HepG2 (cell line): ENCODE data around the gene EPHA2.

ENCODE experiments used
- ARNT ChIP-seq: fragments of 450-650 bp; IDR thresholded peaks from 2 replicates; pipeline ENCODE4 v1.6.1; 2017
- CBFB ChIP-seq: sonication (generic); formaldehyde crosslinking; IDR thresholded peaks from 2 replicates; pipeline ENCODE4 v1.4.0; 2020; ENCODE audit warnings: missing genetic modification reagents
- HNRNPLL ChIP-seq: fragments of 200-400 bp; formaldehyde crosslinking; IDR thresholded peaks from 2 replicates; pipeline ENCODE4 v1.6.1; 2017; ENCODE audit warnings: mild to moderate bottlenecking, low read depth, low read length; ENCODE audit not compliant: poor library complexity, severe bottlenecking
- ZNF138 ChIP-seq: sonication (generic); formaldehyde crosslinking; IDR thresholded peaks from 2 replicates; pipeline ENCODE4 v1.5.0; 2020; ENCODE audit warnings: mild to moderate bottlenecking, low read depth, missing genetic modification reagents
- ZNF232 ChIP-seq: sonication (generic); formaldehyde crosslinking; IDR thresholded peaks from 2 replicates; pipeline ENCODE4 v1.4.0; 2020; ENCODE audit warnings: missing genetic modification reagents, borderline replicate concordance
- TF ChIP-seq, protein P1 (sequence below): IDR thresholded peaks from 2 replicates; pipeline ENCODE4 v1.6.1; 2016; ENCODE audit warnings: low read depth

DNA sequence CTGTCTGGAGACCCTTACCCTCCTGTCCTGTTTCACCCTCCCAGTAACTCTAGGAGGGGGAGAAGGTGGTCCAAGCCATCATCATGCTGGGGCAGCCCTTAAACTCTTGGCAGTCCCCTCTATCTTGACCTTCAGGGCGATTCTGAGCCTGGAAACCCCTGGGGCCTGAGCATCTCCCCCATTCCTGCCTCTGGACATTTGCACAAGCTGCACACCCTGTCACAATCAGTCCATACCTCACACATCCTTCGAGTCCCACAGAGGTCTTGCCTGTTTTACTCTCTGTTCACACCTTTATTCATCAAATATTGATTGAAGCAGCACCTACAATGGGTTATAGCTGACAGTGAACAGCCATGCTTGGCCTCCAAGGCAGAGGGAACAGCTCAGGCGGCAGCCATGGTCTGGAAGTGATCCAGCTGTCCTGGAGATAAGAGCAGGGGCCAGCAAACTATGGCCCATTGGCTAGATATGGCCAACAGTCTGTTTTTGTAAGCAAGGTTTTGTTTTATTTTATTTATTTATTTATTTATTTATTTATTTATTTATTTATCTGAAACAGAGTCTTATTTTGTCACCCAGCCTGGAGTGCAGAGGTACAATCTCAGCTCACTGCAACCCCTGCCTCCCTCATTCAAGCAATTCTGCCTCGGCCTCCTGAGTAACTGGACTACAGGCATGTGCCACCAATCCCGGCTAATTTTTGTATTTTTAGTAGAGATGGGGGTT is 75.3 kb downstream of the EPHA2 start:
- TF ChIP-seq CBFB (no peak), ZNF232 (CRISPR knock-in tag) (no peak), HNRNPLL (no peak), ARNT (no peak), ZNF138 (CRISPR knock-in tag) (no peak)
- TF ChIP-seq, protein P1, sequence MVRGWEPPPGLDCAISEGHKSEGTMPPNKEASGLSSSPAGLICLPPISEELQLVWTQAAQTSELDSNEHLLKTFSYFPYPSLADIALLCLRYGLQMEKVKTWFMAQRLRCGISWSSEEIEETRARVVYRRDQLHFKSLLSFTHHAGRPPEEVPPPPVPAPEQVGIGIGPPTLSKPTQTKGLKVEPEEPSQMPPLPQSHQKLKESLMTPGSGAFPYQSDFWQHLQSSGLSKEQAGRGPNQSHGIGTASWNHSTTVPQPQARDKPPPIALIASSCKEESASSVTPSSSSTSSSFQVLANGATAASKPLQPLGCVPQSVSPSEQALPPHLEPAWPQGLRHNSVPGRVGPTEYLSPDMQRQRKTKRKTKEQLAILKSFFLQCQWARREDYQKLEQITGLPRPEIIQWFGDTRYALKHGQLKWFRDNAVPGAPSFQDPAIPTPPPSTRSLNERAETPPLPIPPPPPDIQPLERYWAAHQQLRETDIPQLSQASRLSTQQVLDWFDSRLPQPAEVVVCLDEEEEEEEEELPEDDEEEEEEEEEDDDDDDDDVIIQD = no peak
